Amniotic stem cell (primary cell): Measurements from ENCODE around the gene SLC35B1.

Source experiments
- DNase-seq: peaks from one replicate; lab custom pipeline; 2025; lab: John Stamatoyannopoulos, UW

SLC35B1 gene

DNA sequence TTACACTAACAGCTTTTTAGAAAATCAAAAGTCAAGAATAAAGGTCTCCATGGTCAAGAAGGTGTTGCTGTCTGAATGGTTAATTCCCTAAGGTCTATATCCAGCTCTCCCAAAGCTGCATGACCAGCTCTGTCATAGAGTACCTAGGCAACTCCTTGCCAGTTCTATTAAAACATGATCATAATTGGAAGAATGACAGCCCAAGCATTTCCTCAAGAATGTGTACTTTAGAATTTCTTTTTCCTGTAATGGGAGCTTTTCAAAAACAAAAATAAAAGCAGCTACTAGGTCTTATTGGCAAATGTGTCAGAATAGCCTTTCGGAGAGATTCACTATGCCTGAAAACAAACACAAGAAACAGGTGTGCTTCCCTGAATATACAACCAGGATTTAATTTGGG lies 37.8 kb downstream of the SLC35B1 start:
- DNase-seq = no peak

DNA sequence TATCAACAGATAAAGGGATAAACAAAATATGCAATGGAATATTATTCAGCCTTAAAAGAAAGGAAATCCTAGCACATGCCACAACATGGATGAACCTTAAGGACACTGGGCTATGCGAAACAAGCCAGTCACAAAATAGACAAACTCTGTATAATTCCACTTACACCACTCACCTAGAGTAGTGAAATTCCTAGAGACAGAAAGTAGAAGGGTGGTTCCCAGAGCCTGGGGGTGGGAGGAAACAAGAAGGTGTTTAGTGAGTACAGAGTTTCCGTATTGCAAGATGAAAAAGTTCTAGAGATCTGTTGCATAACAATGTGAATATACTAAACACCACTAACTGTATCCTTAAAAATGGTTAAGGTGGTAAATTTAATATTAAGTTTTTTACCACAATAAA lies 39.9 kb downstream of the SLC35B1 start:
- DNase-seq = no peak

DNA sequence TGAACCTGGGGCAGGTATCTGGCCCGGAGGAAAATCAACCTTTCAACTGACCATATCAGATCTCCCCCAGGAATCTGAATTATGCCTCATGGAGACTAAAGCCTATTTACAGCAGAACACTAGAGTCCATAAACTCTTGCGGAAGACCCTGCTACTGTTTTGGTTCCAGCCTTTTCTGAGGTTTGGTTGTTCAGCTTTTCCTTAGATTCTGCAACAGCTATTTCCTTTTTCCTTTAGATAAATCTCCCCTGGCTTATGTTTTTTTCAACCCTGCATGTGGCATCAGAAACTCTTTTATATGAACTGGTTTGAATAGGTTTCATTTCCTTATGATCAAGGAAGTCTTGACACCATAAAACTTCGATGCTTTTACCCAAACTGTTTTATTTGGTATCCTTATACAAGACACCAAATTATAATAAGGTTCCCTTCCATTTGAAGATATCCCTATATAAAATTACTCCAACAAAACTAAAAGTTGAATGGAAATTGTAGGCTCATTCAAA lies 43.0 kb downstream of the SLC35B1 start:
- DNase-seq = no peak

DNA sequence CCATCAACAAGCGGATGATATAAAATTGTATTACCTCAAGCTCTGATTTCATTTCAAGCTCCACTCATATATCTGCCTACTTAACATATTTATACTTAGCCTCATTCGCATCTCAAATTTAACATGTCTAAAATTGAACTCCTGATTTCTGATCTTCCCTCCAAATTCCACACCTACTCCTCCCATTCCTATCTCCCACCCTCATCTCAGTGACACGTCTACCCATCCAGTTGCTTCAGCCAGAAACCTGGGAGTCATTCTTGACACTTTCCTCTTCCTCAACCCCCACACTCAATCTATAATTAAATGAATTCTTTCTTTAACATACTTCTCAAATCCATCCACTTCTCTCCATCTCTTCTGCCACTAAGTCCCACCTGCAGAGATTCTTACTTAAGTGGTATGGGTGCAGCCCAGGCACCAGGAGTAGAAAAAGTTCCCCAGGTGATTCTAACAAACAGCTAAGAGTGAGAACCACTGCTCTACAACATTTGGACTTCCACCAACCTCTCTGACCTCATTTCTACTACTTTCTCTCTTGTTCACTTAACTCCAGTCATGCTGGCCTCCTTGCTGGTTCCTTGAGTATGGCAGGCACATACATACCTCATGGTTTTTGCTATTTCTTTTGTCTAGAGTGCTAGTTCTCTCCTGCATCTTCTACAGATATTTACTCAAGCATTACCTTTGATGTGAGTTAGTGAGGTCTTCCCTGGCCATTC lies 47.9 kb downstream of the SLC35B1 start:
- no peak for DNase-seq

DNA sequence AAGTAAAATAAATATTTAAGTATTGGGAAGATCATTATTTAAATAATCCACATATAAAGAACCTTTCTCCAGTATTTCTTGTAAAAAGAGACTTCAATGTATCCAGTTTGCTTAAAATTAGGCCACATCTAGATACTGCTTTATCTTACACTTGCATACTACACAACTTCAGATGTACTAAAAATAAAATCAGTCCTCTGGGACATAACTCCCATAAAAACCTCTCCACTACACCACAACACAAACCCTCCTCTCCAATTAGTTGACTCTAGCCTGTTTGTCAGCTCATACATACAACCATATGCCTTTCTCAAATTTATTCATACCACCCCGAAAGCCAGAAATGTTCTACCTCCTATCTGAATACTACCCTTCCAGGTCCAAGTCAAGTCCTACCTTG lies 51.5 kb downstream of the SLC35B1 start:
- DNase-seq = no peak
